GM12872 (cell line): ENCODE results near the gene SENP2.
A peak's percentile ranks its signal among the peaks of the same experiment; 100 is the strongest.

Experiments
- TF ChIP-seq, protein P1 (sequence below): IDR thresholded peaks from 3 replicates; pipeline ENCODE4 v1.5.1; 2011; ENCODE audit warnings: low read depth, mild to moderate bottlenecking, low read length, moderate library complexity; ENCODE audit not compliant: insufficient read depth

The SENP2 gene

DNA sequence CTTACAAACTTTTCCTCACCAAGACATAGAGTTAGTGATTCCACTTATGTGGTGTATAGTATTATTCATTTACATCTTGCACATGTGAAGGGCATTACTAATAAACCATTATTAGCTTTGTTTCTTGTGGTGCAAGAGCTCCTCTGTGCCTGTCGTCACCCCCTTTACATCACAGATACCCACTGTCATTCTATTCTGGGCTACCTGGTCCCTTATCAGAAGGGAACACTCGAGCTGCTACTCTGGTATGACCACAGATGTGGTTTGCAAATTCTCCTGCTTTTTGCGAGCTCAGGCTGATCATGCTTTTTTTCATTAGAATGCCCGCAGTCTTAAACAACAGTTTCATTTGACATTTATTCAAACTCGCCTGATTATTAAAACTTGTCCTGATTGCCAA, 13.9 kb upstream of the SENP2 start:
- TF ChIP-seq, protein P1, sequence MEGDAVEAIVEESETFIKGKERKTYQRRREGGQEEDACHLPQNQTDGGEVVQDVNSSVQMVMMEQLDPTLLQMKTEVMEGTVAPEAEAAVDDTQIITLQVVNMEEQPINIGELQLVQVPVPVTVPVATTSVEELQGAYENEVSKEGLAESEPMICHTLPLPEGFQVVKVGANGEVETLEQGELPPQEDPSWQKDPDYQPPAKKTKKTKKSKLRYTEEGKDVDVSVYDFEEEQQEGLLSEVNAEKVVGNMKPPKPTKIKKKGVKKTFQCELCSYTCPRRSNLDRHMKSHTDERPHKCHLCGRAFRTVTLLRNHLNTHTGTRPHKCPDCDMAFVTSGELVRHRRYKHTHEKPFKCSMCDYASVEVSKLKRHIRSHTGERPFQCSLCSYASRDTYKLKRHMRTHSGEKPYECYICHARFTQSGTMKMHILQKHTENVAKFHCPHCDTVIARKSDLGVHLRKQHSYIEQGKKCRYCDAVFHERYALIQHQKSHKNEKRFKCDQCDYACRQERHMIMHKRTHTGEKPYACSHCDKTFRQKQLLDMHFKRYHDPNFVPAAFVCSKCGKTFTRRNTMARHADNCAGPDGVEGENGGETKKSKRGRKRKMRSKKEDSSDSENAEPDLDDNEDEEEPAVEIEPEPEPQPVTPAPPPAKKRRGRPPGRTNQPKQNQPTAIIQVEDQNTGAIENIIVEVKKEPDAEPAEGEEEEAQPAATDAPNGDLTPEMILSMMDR = no peak

DNA sequence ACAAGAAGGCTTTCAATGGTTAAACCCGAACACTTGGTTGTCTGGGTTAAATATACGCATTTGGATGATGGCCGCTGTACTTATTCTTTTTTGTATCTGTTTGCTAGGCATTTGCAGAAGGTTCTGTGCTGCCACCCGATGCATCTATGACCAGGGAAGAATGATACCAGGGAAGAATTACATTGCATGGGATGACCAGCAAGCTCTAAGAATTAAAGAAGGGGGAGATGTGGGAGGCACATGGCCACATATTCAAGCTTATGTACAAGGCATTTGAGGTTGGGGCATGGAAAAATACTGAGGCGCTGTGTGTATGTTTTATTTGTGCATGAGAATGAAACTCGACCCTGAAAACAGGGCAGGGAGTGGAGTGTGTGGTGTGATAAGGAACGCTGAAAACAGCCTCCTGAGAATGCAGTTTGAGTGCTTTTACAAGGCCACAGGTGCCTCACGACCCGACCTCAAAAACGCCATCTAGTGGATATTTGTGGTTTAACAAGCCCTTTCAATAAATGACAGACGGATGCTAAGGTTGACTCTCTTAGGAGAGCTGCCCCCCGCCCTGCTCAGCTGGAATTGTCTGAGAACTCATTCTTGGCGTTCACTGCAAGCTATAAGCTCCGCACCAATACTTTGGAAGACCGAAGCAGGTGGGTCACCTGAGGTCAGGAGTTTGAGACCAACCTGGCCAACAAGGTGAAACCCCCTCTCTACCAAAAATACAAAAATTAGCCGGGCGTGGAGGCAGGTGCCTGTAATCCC, 10.8 kb upstream of the SENP2 start:
- TF ChIP-seq, protein P1 = peak; percentile 60

DNA sequence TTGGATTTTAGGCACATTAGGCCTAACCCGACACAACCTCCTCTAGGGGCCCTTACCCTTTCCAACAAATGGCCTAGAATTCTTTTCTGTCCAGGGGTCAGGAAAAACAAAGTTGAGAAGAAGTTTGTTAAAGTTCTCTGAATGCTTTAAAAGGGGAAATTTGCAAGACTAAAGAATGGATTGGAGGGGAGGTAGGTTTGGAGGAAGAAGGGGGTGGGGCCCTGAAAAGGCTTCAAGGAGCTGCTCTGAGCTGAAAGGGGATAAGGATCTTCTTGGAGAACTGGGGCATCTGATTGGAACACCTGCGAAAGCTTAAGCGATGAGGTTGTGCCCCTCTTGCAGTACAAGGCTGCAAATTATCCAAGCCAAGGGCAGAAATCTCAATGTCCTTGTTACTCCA, 3.9 kb upstream of the SENP2 start:
- TF ChIP-seq, protein P1 = no peak

DNA sequence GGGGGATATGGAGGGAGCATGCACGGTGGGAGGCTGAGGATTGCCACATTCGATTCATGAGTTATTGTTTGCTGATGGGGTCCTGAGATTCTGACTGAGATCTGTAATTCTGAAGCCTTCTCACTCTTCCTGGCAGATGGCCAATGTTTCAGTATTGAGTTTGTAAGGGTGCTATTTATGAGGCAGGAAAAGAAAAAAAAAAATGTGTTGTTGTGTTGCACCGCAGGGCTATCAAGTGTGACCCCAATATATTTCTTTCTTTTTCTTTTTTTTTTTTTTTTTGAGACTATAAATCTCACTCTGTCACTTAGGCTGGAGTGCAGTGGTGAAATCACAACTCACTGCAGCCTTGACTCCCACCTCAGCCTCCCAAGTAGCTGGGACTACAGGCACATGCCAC, 3.2 kb upstream of the SENP2 start:
- TF ChIP-seq, protein P1 = no peak

DNA sequence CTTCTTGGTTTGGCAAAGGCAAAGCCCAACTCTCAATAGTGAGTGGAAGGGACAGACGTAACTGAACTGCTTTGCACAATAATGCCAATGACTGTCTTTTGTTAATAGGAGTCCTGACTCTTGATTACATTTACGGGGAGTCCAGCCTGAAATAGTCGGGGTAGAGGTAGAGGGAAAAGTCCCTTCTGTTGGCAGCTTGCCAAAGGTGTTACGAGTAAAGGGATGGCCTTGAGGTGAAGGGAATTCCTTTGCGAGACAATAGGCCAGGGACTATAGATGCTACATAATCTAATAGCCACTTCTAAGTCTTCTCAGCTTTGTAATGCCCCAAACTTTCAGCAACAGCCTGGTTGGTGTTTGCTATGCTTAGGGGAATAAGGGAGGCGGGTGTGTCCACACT, 2.2 kb upstream of the SENP2 start:
- TF ChIP-seq, protein P1 = no peak

DNA sequence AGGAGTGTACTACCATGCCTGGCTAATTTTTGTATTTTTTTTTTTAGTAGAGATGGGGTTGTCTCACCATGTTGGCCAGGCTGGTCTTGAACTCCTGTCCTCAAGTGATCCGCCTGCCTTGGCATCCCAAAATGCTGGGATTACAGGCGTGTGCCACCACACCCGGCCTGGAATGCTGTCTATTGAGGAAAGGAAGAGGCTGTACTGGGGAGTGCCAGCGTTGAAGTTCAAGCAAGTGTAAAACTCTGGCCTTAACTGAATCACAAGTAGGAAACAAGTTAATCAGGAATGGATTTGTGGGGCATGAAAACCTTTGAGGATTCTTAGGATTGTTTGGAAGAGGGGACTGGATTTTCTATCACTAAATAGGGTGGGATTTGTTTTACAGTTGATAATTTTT, 1.4 kb upstream of the SENP2 start:
- TF ChIP-seq, protein P1 = no peak

DNA sequence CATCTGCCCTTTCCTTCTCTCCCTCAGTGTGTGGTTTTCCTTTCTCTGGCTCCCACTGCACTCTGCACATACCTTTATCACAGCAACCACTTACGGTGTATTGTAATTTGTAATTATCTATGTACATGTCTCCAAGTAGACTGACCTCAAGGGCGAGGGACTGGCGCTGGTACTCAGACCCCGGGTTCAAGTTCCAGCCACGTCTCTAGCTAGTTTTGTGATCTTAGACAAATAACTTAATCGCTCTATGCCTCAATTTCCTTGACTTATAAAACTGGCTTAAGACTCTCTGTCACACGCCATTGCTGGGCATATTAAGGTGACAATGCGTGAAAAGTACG, 607 bp upstream of the SENP2 start:
- TF ChIP-seq, protein P1 = no peak
